Stimulated activated CD4-positive, alpha-beta T cell treated with anti-CD3 and anti-CD28 coated beads, Interleukin-15, amount 100 ng/mL, for 24 hours (primary cell): ENCODE results near the gene EXOC6B.
A peak's percentile ranks its signal among the peaks of the same experiment; 100 is the strongest.

ENCODE experiments used
- DNase-seq: peaks from one replicate; pipeline ENCODE4 v3.0.0-alpha.2; 2020

The EXOC6B gene

DNA sequence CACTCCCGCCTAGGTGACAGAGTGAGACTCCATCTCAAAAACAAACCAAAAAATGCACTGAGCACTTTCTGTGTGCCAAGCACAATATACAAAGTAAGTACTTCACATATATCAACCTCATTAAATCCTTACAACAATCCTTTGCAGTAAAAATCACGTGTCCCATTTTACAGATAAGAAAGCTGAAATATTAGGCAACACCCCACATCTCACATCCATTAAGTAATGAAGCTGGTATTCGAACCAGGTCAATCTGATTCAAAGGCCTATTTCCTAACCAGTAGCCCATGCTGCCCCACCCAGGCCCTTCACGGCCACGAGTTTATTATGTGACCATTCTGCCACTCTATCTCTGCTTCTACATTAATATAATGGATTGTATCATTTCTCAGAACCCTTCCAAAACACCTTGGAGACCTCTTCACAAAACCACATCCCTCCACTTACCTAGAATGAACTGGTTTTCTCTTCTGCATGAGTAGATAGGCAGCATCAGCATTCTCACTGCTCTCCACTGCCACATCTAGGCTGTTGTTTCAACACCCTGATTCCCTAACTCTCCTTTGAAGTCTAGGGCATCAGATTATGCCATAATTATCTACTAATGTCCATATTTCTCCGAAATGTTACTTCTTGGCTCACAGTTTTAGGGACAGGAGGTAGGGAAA, 3.1 kb upstream of the EXOC6B start:
- no peak for DNase-seq

DNA sequence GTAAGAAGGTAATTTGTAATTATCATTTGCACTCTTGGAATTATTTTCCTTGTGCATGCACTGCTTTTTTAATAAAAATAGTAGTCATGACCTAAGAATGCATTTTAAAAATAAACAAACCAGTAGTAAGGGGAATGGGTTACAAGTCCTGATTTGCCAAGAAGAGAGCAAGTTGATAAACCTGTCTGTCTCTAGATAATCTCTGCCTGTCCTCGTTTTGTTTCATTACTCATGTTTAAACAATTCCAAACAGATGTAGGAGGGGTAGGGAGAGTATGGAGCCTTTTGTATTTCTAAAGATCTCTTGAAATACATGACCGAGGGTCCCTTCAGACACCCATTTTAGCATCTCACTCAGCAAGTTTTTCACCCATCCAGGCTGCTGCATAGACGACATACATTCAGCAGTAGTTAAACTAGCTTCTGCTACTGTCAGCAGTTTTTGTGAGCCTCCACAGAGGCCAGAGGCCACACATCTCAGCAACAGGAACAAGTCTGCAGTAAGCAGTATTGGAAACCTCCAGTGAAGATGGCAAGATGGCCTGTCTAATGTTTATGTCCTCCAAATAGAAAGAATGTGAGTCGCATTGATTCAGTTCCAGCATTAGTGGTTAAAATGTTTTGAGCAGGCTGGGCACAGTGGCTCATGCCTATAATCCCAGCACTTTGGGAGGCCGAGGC, 2.3 kb upstream of the EXOC6B start:
- DNase-seq = no peak

DNA sequence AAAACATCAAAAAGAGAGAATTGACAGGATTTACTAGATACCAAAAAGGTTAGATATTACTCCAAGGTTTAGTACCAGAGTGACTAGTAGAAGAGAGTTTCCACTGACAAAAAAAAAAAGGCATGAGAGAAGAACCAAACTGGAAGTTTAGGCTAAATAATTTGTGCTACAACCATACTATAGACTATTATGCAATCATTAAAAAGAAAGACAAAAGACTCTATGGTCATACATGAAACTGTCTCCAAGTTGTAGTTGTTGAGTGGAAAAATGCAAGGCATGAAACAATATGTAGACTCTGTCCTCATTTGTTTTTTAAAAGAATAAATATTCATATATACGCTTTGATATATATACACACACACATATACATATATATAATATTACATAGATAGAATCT, 1.7 kb upstream of the EXOC6B start:
- no peak for DNase-seq

DNA sequence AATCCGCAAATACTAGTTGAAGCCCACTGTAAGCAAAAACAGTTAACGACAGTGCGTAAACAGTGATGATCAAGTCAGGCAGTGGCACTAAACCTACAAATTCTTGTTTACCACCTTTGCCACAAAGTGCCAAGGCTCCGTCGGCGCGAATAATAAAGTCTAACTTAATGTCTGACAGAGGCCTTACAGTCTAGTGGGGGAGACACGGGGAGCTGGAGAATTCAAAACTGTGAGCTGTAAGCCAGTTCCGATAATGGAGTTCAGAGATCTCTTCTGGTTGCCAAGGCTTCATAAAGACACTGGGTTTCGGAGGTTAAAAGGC, 284 bp upstream of the EXOC6B start:
- DNase-seq = no peak

DNA sequence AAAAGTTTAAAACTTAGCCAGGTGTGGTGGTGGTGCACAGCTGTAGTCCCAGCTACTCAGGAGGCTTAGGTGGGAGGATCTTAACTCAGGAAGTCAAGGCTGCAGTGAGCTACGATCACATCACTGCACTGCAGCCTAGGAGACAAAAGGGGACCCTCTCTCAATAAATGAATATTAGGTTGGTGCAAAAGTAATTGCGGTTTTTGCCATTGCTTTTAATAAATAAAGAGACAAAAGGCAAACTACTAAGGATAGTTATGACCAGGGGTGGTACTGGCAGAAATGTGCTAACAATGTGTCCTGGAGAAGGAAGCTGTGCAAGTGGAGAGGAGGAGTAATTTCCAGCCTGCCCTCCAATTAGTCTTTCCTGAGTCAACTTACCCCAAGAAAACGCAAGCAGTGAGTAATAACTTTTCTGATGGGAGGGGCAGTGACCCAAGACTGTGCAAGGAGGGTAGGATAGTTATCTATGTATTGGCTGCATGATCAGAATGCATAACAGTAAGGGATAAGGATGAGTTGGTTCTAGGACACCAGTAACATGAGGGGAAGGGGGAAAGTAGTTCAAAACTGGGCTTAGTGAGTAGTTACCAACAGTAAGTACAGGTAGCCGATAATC, 1.5 kb downstream of the EXOC6B start:
- peak; percentile 18 for DNase-seq

DNA sequence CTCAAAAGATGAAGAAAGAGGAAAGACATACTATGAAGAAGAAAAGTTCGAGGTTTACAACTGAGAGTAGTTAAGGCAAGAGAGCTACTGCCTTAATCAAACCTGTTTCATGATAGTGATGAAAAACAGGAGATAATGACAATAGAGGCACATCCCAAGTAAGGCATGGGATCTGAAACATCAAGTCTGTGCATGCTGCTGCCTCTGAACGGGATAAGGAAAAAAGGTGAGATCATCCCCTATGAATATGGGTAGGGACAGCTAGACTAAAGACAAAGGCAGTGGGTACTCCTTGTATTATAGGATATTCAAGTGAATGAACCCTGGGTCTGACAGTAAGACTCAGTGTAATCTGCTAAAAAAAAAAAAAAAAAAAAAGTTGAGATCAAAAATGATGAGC, 3.0 kb downstream of the EXOC6B start:
- no peak for DNase-seq

DNA sequence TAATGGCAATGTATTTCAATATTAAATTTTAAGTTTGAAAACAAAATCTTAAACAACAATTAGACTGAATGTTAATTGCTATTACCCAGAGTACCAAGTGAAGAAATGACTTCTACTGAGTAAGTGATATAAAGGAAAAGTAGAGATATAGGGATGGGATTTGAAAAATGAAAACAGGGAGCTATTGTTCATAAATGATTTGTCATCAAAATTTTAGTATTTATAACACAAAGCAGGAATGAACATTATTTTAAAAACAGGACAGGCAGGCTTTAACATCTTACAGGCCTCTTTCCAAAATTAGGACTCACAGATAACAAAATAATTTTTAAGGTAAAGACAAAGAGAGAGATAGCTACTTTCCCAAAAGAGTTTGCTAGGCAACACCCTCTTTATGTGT, 3.9 kb downstream of the EXOC6B start:
- no peak for DNase-seq

DNA sequence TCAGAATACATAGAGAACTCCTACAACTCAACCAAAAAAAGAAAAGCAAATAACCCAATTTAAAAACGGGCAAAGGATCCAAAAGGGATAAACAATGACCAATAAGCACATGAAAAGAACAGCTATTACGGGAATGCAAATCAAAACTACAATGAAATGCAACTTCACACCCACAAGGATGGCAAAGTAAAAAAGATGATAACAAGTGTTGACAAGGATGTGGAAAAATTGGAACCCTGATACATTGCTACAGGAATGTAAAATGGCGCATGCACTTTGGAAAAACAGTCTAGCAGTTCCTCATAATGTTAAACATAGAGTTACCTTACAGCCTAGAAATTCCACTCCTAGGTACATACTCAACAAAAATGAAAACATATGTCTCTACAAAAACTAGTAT, 4.7 kb downstream of the EXOC6B start:
- DNase-seq = no peak

DNA sequence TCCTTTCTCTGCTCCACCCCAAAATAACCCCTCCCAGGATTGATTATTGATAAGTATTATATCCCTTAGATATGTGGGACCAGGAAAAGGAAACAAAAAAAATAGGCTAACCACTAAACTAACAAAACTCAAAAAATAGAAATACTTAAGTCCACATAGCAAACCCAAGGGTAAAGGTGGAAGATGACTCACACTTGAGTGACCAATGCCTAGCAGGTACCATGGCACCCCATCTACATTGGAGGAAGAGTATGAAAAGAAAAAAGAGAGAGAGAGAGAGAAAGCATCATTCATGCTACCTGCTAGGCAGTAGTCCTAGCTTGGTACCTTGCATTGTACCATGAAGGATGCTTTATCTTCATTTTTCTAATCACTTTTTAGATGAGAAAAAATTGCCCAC, 6.3 kb downstream of the EXOC6B start:
- DNase-seq = no peak

DNA sequence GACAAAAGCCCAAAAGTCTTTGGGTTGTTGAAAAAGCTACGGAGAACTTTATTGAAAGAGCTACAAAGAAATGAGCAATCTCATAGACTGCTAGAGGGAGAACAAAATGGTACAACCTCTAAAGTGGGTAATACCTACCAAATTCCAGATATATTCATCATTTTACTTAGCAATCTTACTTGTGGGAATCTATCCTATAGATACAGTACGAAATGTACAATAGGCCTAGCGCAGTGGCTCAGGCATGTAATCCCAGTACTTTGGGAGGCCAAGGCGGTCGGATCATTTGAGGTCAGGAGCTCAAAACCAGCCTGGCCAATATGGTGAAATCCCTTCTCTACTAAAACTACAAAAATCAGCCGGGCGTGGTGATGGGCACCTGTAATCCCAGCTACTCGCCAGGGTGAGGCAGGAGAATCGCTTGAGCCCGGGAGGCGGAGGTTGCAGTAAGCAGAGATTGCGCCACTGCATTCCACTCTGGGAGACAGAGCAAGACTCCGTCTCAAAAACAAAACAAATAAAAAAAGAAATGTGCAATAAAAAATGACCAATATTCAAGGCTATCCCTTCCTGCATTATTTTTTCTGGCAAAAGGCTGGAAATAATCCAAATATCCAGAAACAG, 10.1 kb downstream of the EXOC6B start:
- DNase-seq = no peak

DNA sequence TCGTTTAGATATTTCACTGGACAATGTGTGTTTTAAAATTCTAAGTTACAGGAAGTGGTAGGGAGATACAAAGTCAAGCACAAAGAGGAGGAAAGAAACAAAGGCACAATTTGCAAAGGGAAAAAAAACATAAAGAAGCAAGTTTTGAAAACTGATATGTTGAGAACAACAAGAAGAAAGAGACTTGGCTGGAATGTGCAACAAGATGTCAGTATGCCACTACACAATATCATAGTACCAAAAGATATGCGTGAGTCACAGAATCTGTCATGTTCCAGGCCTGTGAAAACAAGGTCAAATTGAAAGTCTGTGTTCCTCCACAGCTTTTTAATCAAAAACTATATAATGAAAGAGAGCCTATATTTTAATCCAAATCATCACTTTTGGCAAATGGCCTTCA, 12.0 kb downstream of the EXOC6B start:
- no peak for DNase-seq

DNA sequence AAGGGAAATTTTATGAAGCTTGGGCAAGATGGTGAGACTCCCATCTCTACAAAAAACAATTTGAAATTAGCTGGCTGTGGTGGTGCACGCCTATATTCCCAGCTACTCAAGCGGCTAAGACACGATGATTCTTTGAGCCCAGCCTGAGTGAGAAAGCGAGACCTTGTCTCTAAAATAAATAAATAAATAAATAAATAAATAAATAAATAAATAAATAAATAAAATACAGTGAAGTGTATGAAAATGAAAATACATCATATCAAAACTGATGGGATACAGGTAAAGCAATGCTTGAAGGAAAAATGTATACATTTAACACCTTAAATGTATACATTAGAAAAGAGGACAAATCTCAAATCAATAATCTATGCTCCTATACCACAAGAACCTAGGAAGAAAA, 15.7 kb downstream of the EXOC6B start:
- no peak for DNase-seq

DNA sequence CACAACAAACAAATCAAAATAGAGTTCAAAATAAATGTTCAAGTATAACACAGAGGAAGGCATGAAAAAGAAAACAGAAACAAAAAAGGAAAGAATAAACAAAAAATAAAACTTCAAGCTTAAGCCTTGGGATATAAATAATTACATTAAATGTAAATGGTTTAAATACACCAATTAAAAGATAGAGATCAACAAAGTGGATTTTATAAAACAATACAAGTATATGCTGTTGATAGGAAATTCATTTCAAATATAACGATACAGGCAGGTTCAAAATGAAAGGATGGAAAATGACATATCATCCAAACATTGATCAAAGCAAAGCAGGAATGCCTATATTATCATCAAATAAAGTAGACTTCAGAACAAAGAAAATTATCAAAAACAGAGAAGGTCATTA, 16.7 kb downstream of the EXOC6B start:
- DNase-seq = no peak

DNA sequence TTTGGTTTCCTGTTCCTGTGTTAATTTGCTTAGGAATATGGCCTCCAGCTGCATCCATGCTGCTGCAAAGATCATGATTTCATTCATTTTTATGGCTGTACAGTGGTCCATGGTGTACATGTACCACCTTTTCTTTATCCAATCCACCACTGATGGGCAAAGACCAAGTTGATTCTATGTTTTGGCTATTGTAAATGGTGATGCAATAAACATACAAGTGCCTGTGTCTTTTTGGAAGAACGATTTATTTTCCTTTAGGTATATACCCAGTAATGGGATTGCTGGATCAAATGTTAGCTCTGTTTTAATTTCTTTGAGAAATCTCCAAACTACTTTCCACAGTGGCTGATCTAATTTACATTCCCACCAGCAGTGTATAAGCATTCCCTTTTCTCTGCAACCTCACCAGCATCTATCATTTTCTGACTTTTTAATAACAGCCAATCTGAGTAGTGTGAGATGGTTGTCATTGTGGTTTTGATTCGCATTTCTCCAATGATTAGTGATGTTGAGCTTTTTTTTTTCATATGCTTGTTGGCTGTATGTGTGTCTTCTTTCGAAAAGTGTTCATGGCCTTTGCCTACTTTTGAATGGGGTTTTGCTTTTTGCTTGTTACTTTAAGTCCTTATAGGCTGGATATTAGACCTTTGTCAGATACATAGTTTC, 19.4 kb downstream of the EXOC6B start:
- no peak for DNase-seq

DNA sequence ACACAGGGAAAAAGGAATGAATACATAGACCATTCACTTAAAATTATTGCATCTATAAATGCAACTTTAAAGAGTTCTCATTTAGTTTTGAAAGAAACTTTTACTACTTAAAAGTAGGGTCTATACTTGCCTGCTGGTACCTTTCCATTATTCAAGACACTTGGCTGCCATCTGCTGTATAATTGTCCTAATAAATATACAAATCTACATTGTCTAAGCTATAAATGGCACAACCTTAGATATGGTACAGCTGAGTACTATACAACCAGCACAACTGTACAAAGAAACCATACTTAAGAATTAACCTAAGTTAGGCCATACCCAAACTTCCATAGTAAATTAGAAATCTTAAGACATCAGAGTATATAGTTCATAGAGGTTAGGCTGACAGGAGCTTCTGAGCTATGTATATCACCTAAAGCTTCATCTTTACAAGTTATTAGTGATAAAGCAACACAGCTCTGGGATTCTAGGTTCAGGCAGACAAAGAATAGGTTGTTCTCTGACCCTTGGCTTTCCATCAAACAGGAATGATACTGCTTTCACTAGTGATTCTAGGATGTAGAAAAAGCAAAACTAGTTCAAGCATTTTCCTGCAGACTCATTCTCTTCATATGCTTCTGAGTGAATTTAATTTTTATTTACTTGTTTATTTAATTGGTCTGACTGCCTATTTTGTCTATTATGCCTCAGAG, 22.1 kb downstream of the EXOC6B start:
- no peak for DNase-seq

DNA sequence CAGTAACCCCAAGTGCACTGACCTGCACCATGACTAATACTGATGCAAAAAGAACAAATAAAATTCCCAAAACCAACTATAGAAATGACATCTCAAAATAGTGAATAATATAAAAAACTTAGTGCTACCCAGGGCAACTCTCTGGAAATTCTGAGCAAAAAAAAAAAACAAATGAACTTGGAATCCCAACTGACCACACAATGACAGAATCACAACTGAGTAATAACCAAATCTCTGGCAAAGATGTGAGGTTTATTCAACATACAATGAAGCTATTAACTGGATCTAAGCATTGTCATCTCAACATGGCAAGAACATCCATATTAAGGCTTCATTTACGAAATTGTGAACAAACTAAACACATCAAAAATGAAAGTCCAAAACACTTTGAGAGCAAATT, 22.7 kb downstream of the EXOC6B start:
- DNase-seq = no peak

DNA sequence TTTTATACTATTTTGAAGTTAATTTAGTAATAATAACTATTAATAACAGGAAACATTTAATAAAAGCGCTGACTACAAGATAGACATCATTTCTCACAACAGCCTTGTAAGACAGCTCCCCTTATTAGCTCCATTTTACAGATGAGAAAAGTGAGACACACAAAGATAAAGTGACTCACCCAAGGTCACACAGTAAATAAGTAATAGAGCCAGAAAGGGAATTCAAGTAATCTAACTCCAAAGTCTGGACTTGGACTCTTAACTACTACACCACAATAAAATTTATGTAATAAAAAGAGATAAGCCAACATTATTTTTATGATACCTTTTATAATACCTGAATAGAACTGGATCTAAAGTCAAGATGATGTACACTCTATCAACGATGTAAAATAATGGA, 25.3 kb downstream of the EXOC6B start:
- DNase-seq = no peak

DNA sequence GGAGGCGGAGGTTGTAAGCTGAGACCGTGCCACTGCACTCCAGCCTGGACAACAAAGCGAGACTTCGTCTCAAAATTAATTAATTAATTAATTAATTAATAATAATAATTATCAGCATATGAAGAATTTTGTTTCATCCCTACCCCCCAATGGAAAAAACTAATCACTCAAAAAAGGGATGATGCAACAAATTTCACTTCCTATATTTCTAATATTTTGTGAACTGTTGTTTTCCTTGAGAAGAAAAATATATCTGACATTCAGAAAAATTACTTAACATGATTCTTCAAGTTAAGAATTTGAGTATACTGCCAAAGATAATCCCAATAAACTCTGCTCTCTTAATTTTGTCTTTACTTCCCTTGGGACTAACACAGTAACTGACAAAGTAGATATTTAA, 28.1 kb downstream of the EXOC6B start:
- DNase-seq = no peak

DNA sequence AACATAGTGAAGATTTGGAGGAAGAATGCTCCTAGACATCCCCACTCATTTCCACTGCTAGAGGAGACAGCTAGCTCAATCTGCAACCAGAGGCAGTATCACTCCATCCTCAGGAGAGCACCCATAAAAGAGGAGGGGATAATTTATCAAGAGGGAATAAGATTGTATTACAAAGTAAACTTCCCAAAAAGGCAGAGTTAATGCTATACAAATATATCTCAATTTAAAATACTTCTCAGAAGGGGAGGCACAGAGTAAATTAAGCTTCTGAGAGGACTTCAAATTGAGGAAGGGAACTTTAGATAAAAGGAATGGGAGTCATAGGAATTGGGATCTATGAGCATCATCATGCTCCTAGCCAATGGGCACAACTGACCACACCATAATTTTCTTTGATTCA, 29.1 kb downstream of the EXOC6B start:
- DNase-seq = no peak

DNA sequence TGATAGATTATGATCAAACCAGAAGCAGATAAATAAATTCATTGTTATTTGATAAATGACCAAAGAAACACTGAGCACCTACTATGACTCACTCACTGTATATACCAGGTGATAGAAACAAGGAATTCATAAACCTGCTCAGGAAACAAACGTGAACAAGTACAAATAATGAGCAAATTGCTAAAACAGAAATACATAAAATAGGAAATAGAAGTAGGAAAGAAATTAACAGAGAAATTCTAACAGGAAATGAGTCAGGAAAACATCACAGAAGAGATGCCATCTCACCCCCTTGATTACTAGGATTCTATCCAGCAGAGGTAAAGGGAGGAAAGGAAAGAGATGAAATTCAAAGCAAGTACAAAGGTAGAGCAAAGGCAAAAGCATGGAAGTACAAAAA, 31.3 kb downstream of the EXOC6B start:
- no peak for DNase-seq

DNA sequence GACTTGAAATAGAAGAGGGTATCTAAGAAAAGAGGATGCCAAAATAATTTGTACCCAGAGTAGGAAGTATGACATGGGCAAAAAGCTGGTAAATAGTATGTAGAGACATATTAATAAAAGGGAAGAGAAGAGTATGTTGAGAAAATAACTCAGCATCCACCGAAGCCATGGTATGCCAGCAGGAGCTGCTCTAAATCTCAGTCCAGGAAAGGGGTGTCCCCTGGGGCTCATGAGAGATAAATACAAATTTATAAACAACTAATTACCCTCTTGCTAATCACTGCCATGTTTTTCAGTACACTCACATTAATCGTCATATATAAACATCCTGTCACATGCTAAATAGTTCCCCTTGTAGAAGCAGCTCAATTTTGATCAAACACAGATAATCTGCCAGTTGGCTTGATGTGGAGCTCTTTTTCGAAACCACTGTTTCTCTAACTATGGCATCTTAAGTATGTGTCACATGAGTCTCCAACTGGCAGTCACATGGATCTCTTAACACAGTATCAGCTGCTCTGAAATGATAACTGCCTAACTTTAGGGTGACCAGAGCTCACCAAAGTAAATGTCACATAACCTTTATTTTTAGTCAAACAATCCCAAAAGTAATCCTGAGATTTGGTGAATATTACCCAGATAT, 31.9 kb downstream of the EXOC6B start:
- DNase-seq = no peak

DNA sequence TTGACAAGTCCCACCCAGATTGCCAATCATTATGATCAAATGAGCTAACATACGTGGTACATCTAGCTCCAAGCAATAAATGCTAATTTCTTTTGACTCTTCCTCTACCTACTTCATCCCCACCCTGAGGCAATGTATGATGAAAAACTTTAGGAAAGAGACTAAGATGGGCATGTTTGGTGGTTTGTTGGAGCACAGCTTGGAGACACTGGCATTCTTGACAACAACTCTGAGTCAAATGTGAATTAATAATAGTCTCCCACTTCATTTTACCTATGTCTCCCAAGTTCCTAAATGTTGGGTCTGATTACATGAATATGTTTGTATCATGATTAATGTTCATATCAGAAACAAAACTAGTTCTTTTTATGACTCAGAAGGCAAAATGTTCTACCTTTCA, 36.6 kb downstream of the EXOC6B start:
- DNase-seq = no peak

DNA sequence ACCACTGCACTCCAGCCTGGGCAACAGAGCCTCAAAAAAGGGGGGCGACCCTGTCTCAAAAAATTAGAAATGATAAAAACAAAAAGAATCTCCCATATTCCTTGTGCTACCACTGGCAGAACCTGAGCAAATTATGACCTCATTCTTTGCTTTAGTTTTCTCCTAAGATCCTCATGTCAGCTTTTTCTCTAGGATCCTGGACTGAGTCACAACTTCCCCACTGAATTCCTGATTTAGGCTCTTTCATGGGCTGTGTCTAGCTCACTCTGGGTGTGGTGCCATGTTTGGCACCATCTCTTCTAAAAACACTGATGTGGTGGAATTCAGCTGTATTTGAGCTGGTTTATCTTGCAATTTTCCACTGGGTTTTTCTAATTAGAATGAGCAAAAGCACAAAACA, 37.1 kb downstream of the EXOC6B start:
- DNase-seq = no peak
